Right renal cortex interstitium (tissue), 3 donors: Measurements from ENCODE around the gene OR5M10. TPM values are rescaled to one million over a fixed set of nuclear protein-coding genes. Genes with fewer than 3 reads are reported as not detected.
"Not testable (repeated sequence)": the region's sequence is repeated elsewhere in the genome, so short reads cannot be mapped to it uniquely, and the experiment has no call there.

ENCODE experiments used
- DNase-seq, 3 donors: peaks; one replicate each; pipeline ENCODE4 v3.0.0-alpha.2; 2013; ENCODE audit warnings: low read depth in 3 of 3, low spot score in 2 of 3
- polyA plus RNA-seq, 3 donors: library from polyadenylated mRNA; unstranded; fragments of 120-200 nt; gene quantifications; one replicate each; pipeline ENCODE4 v1.2.1, GENCODE V29; 2013; ENCODE audit not compliant: insufficient read length in 3 of 3

OR5M10 gene
- not detected for polyA plus RNA-seq

DNA sequence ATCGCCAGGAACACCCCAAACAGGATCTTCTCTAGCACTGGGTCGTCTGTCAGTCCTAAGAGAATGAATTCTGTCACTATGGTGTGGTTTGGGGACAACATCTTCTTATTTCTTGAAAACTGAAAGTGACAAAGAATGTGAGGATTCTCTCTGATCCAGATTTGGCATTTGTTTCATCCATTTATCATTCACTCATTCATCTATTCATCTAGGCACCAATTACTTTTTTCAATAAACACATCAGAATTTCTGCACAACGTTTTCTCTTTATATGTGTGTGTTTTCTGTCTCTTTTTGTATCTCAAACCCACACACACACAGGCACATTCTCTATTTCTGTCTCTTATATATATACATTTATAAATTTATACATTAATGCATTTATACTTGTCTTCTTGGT, at the start of gene OR5M10:
TSS of gene OR5M10 (minus strand) at position 101 of the 400 bp plus-strand sequence. CDS start at position 101, 0 bp downstream.
- DNase-seq, result no peak

DNA sequence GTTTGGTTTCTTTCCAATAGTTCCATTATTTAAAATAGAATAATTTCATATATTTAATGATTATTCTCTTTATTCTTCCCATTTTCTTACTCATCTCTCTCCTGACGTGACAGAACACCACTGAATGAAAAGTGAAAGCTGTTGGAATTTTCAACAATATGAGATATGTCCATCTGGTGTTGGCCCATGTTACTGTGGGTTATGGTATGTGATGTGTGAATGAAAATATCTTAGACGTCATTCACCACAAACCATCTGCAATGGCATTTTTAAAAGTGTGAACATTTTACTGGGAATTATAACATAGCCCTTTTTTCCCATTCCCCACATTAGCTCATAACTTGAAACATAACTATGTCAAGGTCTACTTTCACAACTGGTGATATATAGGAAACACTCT, 48.4 kb upstream of the OR5M10 start:
- no peak for DNase-seq

DNA sequence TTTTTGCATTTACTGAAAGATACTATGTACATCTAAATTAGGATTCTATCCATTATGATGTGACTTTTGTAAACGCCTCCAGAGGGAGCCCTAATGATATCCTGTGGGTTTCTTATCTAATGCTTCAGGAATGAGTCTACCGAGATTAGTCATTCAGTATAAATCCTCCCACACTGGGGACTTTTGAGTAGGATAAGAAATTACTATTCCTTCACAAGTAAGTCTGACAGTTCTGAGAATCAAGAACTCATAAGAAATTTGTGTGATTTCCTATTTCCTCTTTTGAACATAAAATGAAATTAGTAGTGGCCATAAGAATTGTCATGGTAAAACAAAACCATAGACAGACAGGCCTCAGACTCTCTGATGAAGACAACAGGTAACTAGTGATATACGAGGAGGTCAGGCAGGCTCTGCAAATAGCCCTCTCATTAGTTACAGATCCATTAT, 47.2 kb upstream of the OR5M10 start:
- peak in 1 of 3 donors; percentile 10 for DNase-seq

DNA sequence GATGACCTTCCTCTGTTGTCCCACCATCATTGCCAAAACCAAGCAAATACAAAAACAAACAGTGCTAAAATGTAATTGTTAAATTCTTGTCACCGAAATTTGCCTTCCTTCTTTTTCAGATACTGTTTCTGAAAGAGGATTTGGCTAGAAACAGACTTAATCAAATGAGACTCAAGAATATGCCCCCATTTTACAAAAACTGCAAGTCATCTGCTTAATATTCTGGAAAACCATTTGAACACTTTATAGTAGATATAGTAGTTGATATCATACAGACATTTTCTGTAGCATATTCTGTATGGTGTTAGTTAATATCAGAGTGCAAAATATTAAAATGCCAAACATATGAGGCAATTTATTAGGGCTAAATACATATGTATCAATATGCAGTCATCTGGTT, 33.7 kb upstream of the OR5M10 start:
- no peak for DNase-seq

DNA sequence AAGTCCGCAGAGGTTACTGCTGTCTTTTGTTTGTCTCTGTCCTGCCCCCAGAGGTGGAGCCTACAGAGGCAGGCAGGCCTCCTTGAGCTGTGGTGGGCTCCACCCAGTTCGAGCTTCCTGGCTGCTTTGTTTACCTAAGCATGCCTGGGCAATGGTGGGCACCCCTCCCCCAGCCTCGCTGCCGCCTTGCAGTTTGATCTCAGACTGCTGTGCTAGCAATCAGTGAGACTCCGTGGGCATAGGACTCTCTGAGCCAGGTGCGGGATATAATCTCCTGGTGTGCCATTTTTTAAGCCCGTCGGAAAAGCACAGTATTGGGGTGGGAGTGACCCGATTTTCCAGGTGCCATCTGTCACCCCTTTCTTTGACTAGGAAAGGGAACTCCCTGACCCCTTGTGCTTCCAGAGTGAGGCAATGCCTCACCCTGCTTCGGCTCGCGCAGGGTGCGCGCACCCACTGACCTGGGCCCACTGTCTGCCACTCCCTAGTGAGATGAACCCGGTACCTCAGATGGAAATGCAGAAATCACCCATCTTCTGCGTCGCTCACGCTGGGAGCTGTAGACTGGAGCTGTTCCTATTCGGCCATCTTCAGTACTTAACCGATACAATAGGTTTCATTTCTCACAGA, 14.7 kb upstream of the OR5M10 start:
- not testable (repeated sequence) for DNase-seq

DNA sequence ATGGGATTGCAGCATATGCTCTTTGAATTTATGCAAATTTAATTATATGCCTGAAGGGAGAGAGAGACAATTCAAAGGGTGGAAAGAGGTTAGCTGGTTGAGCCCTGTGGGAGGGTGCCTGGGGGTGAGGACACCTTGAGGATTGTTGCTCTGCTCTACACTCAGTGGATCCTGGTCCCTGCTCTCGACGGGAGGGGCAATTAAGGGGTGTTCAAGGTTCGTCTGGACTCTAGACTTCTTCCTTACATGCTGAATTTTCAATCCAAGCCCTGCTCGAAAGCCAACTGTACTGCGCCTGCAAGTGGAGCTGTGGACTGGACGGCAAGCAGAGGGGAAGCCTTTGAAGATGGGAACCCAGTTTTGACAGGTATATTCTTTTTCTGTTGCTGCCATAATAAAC, 18.9 kb downstream of the OR5M10 start:
- no peak for DNase-seq

DNA sequence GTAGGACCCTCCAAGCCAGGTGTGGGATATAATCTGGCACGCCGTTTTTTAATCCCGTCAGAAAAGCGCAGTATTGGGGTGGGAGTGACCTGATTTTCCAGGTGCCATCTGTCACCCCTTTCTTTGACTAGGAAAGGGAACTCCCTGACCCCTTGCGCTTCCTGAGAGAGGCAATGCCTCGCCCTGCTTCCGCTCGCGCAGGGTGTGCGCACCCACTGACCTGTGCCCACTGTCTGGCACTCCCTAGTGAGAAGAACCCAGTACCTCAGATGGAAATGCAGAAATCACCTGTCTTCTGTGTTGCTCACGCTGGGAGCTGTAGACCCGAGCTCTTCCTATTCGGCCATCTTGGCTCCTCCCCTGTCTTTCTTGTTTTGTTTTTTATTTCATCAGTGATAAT, 22.8 kb downstream of the OR5M10 start:
- not testable (repeated sequence) for DNase-seq

DNA sequence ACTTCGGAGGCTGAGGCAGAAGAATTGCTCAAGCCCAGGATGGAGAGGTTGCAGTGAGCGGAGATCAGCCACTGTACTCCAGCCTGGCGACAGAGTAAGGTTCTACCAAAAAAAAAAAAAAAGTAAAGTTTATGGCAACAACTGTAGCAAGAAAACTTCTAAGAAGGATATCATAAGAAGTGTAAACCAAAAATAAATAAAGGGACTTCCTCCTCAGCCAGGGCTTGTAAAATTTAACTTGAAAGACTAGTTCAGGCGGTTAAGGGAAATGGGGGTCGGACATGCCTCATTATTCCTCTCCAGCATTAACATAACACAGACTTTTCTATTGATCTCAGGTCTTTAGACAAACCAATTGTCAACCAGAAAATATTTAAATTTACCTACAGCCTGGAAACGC, 32.0 kb downstream of the OR5M10 start:
- no peak for DNase-seq

DNA sequence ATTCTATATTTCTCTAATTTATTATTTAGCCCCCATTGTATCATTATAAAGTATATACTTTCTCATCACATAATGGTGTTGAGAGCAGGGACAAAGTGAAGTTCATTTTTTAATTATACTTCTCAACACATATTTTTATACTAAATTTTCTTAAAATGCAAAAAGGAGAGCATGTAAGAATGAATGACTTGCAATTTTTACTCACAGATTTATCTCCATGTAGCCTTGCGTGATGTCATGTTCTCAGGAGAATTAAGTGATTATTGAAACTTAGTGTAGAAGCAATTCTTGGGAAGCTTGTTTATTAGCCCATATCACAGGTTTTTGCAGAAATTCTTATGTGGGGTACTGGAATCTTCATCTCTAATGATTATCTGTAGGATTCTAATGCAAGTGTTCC, 33.8 kb downstream of the OR5M10 start:
- DNase-seq, result no peak

DNA sequence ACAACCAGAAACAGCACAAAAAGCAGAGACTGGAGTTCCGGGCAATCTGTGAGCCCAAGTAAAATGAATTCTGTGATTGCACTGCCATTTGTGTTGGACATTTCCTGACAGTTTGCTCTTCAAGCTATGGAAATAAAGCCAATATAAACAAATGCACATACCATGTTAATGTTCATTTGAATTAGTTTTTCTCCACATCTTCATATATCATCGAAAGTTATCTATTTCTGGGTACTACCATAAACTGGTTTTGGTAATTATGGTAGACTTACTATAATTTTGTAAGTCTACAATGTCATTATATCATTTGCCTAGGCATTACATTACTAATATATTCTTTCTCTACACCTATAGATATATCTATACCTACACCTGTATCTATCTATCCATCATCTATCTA, 34.4 kb downstream of the OR5M10 start, which contains the start of gene OR5M11:
TSS of gene OR5M11 (minus strand) at position 101 of the 400 bp plus-strand sequence. CDS start at position 101, 0 bp downstream.
- no peak for DNase-seq

DNA sequence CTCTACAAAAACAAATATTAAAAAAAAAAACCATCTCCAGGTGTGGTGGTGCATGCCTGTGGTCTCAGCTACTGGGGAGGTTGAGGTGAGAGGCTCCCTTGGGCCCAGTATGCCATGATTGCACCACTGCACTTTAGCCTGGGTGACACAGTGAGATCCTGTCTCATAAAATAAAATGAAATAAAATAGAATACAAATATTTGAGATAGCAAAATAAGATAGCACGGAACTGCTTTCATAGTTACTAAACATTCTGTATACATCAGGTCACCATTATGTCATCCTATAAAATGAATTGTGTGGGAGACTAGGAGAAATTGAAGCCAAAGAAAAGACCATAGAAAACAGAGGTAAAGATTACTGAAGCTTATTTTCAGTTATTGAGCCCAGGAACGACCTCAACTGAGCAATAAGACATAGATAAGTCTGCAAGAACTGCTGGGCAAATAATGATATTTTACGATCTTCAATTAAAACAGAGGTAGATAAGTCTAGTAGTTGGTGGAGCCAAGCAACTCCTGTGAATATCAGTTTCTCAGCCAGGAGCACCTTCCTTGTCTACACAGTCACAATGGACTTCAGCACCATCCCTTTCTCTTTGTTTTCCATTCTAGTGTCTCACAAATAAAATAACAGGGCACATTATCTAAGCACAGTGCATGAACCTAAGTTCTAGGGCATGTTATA, 44.3 kb downstream of the OR5M10 start:
- DNase-seq, result no peak

DNA sequence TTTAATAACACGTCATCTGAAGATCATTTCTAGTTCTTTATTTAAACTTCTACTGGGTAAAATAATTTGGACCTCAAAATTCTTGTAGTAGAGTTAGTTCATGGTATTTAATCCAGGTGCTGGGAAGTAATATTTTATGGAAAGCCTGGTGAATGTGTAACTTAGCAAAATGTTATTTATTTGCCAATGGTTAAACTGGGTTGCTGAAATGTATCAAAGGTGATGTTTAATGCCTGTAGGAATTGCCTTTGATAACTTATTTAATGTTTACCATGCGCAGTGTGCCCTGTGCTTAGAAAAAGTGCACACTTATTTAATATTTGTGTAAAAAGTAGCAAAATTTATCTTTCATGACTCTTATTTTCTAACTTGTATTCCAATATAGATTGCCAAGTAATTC, 45.7 kb downstream of the OR5M10 start:
- DNase-seq, result no peak

Other genes starting within 250 kb of the OR5M10 start
- gene OR8K1, start 231.7 kb downstream of the OR5M10 start, polyA plus RNA-seq, result not detected
- gene OR8J1, start 223.4 kb downstream of the OR5M10 start, polyA plus RNA-seq, result not detected
- not detected for gene OR8U1, start 202.1 kb downstream of the OR5M10 start, polyA plus RNA-seq
- not detected for gene OR5AL1, start 165.0 kb downstream of the OR5M10 start, polyA plus RNA-seq
- not detected for gene OR5M3, start 104.4 kb downstream of the OR5M10 start, polyA plus RNA-seq
- gene OR5M8, start 86.4 kb downstream of the OR5M10 start, polyA plus RNA-seq, result not detected
- not detected for gene OR5M11, start 34.5 kb downstream of the OR5M10 start, polyA plus RNA-seq
- gene OR5M1, start 37.2 kb upstream of the OR5M10 start, polyA plus RNA-seq, result not detected
- gene OR5AP2, start 64.7 kb upstream of the OR5M10 start, polyA plus RNA-seq, result not detected
- gene OR5AR1, start 86.0 kb upstream of the OR5M10 start, polyA plus RNA-seq, result not detected
- gene OR9G1, start 121.4 kb upstream of the OR5M10 start, polyA plus RNA-seq, result not detected
- gene OR9G4, start 171.0 kb upstream of the OR5M10 start, polyA plus RNA-seq, result not detected